ENCODE measurements around the gene ITPR1. TPM values are rescaled to one million over a fixed set of nuclear protein-coding genes. Genes with fewer than 3 reads are reported as not detected.

The ITPR1 gene
- polyA plus RNA-seq, 12 donors: 15.3 to 29.1 (median 21.2) TPM; not detected in 1

- DNase-seq: no peak
Observed at GRCh38 chr3:4637265-4637664, 144.1 kb downstream of the ITPR1 start.

- no peak for DNase-seq
Observed at GRCh38 chr3:4641863-4642563, 148.9 kb downstream of the ITPR1 start.

- no peak for DNase-seq
Observed at GRCh38 chr3:4642611-4643010, 149.5 kb downstream of the ITPR1 start.

GRCh38 chr3:4643904-4644547 lies 150.9 kb downstream of the ITPR1 start:
- no peak for DNase-seq

GRCh38 chr3:4644951-4645350 lies 151.8 kb downstream of the ITPR1 start:
- no peak for DNase-seq

GRCh38 chr3:4645468-4645867 lies 152.3 kb downstream of the ITPR1 start:
- no peak for DNase-seq

GRCh38 chr3:4647411-4647810 lies 154.3 kb downstream of the ITPR1 start:
- no peak for DNase-seq

- DNase-seq: no peak
Observed at GRCh38 chr3:4655145-4656045, 162.2 kb downstream of the ITPR1 start.

- peak; percentile 64 for DNase-seq
Observed at GRCh38 chr3:4656059-4656458, 162.9 kb downstream of the ITPR1 start.

- DNase-seq: peak; percentile 34
Observed at GRCh38 chr3:4656626-4657328, 163.6 kb downstream of the ITPR1 start.

- DNase-seq: no peak
Observed at GRCh38 chr3:4660936-4661335, 167.8 kb downstream of the ITPR1 start.

GRCh38 chr3:4664412-4664811 lies 171.3 kb downstream of the ITPR1 start:
- no peak for DNase-seq

- DNase-seq: no peak
Observed at GRCh38 chr3:4665197-4665596, 172.0 kb downstream of the ITPR1 start.

- no peak for DNase-seq
Observed at GRCh38 chr3:4666071-4666470, 172.9 kb downstream of the ITPR1 start.

- DNase-seq: no peak
Observed at GRCh38 chr3:4670352-4670751, 177.2 kb downstream of the ITPR1 start.

GRCh38 chr3:4672725-4673275 lies 179.7 kb downstream of the ITPR1 start:
- no peak for DNase-seq

GRCh38 chr3:4674216-4674615 lies 181.1 kb downstream of the ITPR1 start:
- no peak for DNase-seq

- DNase-seq: no peak
Observed at GRCh38 chr3:4675704-4676103, 182.6 kb downstream of the ITPR1 start.

GRCh38 chr3:4678320-4678719 lies 185.2 kb downstream of the ITPR1 start:
- no peak for DNase-seq

- DNase-seq: no peak
Observed at GRCh38 chr3:4680227-4680691, 187.1 kb downstream of the ITPR1 start.

- no peak for DNase-seq
Observed at GRCh38 chr3:4680871-4681300, 187.7 kb downstream of the ITPR1 start.
